Measurements from ENCODE around the gene PTPRM. TPM values are rescaled to one million over a fixed set of nuclear protein-coding genes. Genes with fewer than 3 reads are reported as not detected.

PTPRM gene
- polyA plus RNA-seq, 1 donor (not counting 4 experiments of a cell fraction or from before 2014, with no cell fraction given) = 54.5 TPM

- Histone ChIP-seq H3K4me2 (ENCODE audit: control insufficient read depth, extremely low read depth, insufficient read depth, low read depth, low read length) (no peak overlapping the region), H3K27ac (ENCODE audit: control insufficient read depth, insufficient read depth, low read length) (no peak overlapping the region), H3K9me3 (ENCODE audit: control insufficient read depth, low read depth, low read length) (no peaks in the 10 kb centered on the region), H3K9me1 (ENCODE audit: control insufficient read depth, extremely low read depth, insufficient read depth, low read length) (no peaks in the 10 kb centered on the region), H3K9ac (ENCODE audit: control insufficient read depth, extremely low read depth, insufficient read depth, low read length) (no peak overlapping the region), H4K20me1 (ENCODE audit: control insufficient read depth, extremely low read depth, insufficient read depth, low read length) (no peaks in the 10 kb centered on the region), H2AFZ (ENCODE audit: control insufficient read depth, low read length) (no peak overlapping the region), H3K36me3 (ENCODE audit: control insufficient read depth in 2 of 2, extremely low read depth in 1 of 2, insufficient read depth in 2 of 2, low read length in 2 of 2) (no peaks in the 10 kb centered on the region), H3K79me2 (ENCODE audit: control insufficient read depth, insufficient read depth, low read length) (no peaks in the 10 kb centered on the region), H3K4me3 (ENCODE audit: control insufficient read depth in 2 of 3, extremely low read depth in 1 of 3, insufficient read depth in 2 of 3, low read depth in 1 of 3, low read length in 3 of 3) (no peak overlapping the region), H3K27me3 (ENCODE audit: control insufficient read depth, extremely low read depth, insufficient read depth, low read length) (no peaks in the 10 kb centered on the region), H3K4me1 (ENCODE audit: control insufficient read depth, extremely low read depth, insufficient read depth, low read length) (peaks cover 5% of the 10 kb centered on the region)
- dilution Hi-C loops (cut with MboI; ENCODE audit: extremely low pct_ligation_motif_present, low sequenced_read_pairs) = no loop called here
- no peak for TF ChIP-seq CTCF (optimal IDR thresholded peaks at IDR 0.05 in 1 of 3, IDR thresholded peaks at IDR 0.05 in 1 of 3, conservative IDR thresholded peaks at IDR 0.05 in 1 of 3; ENCODE audit: extremely low read depth in 1 of 3, insufficient read depth in 2 of 3, low read length in 3 of 3)
- TF ChIP-seq EZH2 (IDR thresholded peaks at IDR 0.05; ENCODE audit: low read length) = no peak
- DNase-seq (ENCODE audit: low read depth, low spot score) (peak; percentile 7), FAIRE-seq (no peak)
Measured at GRCh38 chr18:7728297-7728696, 161.2 kb downstream of the PTPRM start.

GRCh38 chr18:7729868-7730267, 162.8 kb downstream of the PTPRM start:
- no peaks in the 10 kb centered on the region for H3K36me3 ChIP-seq (ENCODE audit: control insufficient read depth in 2 of 2, extremely low read depth in 1 of 2, insufficient read depth in 2 of 2, low read length in 2 of 2)
- no peak for TF ChIP-seq CTCF (optimal IDR thresholded peaks at IDR 0.05 in 1 of 3, IDR thresholded peaks at IDR 0.05 in 1 of 3, conservative IDR thresholded peaks at IDR 0.05 in 1 of 3; ENCODE audit: extremely low read depth in 1 of 3, insufficient read depth in 2 of 3, low read length in 3 of 3)
- TF ChIP-seq EZH2 (IDR thresholded peaks at IDR 0.05; ENCODE audit: low read length) = no peak
- no peaks in the 10 kb centered on the region for H4K20me1 ChIP-seq (ENCODE audit: control insufficient read depth, extremely low read depth, insufficient read depth, low read length)
- no peak overlapping the region for H3K27ac ChIP-seq (ENCODE audit: control insufficient read depth, insufficient read depth, low read length)
- H3K9me1 ChIP-seq (ENCODE audit: control insufficient read depth, extremely low read depth, insufficient read depth, low read length) = no peaks in the 10 kb centered on the region
- peaks cover 16% of the 10 kb centered on the region for H3K4me1 ChIP-seq (ENCODE audit: control insufficient read depth, extremely low read depth, insufficient read depth, low read length)
- H3K79me2 ChIP-seq (ENCODE audit: control insufficient read depth, insufficient read depth, low read length) = no peaks in the 10 kb centered on the region
- H3K27me3 ChIP-seq (ENCODE audit: control insufficient read depth, extremely low read depth, insufficient read depth, low read length) = no peaks in the 10 kb centered on the region
- H3K4me2 ChIP-seq (ENCODE audit: control insufficient read depth, extremely low read depth, insufficient read depth, low read depth, low read length) = no peak overlapping the region
- H3K9me3 ChIP-seq (ENCODE audit: control insufficient read depth, low read depth, low read length) = no peaks in the 10 kb centered on the region
- DNase-seq (ENCODE audit: low read depth, low spot score) = no peak
- no peak for FAIRE-seq
- no peak overlapping the region for H3K4me3 ChIP-seq (ENCODE audit: control insufficient read depth in 2 of 3, extremely low read depth in 1 of 3, insufficient read depth in 2 of 3, low read depth in 1 of 3, low read length in 3 of 3)
- H3K9ac ChIP-seq (ENCODE audit: control insufficient read depth, extremely low read depth, insufficient read depth, low read length) = no peak overlapping the region
- dilution Hi-C loops (cut with MboI; ENCODE audit: extremely low pct_ligation_motif_present, low sequenced_read_pairs) = no loop called here
- H2AFZ ChIP-seq (ENCODE audit: control insufficient read depth, low read length) = no peak overlapping the region
